ENCODE results near the gene PRKCH.
"Not testable (repeated sequence)": the region's sequence is repeated elsewhere in the genome, so short reads cannot be mapped to it uniquely, and the experiment has no call there.

Gene PRKCH

DNA sequence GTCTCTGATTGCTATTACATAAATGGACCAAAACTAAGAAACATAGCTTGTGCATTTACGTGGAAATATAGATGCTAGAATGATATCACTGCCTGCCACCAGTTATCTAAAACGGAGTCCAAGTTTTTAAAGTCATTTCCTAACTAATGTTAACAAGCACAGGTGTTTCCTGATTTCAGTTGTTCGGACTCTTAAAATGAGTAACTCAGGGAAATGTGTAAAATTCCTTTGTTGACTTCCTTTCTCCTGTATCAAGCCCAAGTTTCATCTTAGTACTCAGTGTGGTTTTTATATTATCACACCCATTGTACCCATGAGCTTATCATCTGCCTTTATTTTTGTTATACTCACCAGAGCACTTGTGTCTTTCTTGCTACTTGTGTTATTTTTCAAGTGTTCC is 13.2 kb upstream of the PRKCH start:
- no peak for DNase-seq (ENCODE audit: low read depth in 2 of 2)

DNA sequence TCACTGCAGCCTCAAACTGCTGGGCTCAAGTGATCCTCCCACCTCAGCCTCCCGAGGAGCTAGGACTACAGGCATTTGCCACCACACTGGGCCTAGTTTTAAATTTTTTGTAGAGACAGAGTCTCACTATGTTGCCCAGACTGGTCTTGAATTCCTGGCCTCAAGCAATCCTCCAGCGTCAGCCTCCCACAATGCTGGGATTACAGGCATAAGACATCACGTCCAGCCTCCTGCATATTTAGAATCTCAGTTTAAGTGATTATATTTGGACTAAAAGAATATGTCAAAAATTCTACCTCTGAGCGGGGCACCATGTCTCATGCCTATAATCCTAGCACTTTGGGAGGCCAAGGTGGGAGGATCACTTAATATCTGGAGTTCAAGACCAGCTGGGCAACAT is 12.7 kb upstream of the PRKCH start:
- not testable (repeated sequence) for DNase-seq (ENCODE audit: low read depth in 2 of 2)

DNA sequence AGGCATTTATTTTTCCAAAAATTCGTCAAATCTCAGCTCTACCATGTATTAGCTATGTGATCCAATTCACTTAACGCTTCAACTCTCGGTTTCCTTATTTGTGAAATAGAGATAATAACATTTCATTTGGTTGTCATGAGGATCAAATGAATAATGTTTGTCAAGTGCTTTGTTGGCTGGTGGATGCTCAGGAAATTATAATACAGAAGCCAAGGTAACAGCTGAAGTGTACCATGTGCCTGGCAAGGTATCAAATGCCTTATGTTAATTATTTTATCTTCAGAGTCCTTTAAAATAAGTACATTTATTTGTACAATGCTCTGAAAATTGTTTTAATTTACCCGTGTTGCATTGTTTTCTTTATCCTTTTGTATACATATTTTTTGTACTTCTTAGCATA is 6.1 kb upstream of the PRKCH start:
- DNase-seq (ENCODE audit: low read depth in 2 of 2): no peak

DNA sequence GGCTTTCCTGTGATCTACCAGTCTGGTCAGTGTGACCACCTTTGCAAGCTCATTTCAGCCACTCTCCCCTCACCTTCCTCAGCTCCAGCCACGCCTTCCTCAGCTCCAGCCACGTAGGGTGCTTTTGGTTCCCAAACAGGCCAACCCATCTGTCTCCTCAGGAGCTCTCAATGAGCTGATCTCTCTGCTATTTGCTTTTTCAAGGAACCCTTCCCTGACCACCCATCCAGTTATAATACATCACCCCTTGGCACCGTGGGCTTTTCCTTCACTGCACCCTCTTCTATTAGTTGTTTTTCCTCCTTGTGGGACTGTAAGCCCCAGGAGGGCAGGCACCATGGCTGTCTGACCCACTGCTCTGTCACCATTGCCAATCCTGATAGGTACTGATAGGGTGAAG is 2.3 kb upstream of the PRKCH start:
- DNase-seq (ENCODE audit: low read depth in 2 of 2): no peak

DNA sequence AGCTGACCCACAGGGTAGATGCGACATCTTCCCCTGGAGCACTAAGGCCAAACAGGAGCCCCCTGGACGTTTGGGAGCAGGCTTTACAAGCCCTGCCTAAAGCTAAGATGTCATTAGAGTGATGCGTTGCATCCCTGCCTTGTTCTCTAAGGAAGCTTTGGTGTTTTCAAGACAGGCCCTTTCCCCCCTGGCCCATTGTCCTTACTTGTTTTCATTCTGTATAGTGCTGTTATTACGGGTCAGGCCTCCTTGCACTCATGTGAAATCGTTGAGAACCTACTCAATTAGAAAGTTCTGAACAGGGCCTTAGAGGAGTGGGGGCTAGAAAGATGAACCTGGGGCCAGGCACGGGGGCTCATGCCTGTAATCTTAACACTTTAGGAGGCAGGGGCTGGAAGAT is 1.7 kb upstream of the PRKCH start:
- DNase-seq (ENCODE audit: low read depth in 2 of 2): no peak

DNA sequence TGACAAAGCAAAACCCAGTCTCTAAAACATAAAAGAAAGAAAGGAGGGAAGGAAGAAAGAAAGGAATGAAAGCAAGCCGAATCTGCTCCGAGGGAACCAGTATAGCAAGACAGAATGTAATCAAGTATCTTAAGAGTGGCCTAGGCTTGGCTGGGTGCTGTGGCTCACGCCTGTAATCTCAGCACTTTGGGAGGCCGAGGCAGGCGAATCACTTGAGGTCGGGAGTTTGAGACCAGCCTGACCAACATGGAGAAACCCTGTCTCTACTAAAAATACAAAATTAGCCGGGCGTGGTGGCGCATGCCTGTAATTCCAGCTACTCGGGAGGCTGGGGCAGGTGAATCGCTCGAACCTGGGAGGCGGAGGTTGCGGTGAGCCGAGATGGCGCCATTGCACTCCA is 1.2 kb upstream of the PRKCH start:
- DNase-seq (ENCODE audit: low read depth in 2 of 2): not testable (repeated sequence)

DNA sequence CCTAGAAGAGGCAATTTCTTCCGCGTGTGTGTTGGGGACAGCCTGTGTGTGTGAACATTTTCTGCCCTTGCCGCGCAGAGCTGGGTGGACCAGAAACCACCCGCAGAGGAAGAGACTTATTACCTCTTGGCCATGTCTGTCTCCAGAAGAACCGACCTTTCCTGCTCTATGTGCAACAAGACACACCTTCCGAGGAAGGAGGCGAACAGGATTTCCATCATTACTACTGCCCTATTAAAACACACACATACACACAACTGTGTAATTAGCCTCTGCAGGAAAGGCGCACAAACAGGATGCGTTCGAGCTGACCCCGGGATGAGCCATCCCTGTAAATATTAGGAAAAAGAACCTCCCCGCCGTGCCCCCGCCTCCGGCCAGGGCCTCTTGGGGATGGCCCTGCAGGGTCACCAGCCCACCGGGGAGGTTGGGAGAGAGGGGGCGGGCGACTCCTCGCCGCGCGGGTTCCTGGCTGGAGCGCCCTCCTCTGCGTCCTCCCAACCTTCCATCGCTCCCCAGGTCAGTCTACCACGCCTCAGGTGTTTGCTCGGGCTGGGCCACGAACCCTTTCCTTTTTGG is 484 bp upstream of the PRKCH start:
- no peak for DNase-seq (ENCODE audit: low read depth in 2 of 2)

DNA sequence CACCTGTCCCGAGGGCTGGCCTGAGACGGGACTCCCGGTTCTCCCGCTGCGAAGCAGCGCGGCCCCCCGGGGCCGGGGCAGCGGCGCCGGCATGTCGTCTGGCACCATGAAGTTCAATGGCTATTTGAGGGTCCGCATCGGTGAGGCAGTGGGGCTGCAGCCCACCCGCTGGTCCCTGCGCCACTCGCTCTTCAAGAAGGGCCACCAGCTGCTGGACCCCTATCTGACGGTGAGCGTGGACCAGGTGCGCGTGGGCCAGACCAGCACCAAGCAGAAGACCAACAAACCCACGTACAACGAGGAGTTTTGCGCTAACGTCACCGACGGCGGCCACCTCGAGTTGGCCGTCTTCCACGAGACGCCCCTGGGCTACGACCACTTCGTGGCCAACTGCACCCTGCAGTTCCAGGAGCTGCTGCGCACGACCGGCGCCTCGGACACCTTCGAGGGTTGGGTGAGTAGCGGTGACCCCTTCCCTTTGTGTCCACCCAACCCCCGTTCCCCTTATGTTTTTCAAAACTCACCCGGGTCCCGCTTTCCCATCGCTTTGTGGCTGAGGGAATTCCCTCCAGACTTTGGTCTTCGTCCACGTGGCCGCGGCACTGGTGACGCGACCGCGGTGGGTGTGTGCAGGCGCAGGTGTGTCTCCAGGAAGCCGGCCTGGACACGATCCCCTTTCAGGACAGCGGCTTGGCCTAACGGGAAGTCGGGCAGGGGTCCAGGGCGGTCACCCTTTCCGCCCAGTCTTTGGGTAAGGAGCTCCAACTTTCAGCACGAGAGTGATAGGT is 826 bp downstream of the PRKCH start:
- no peak for DNase-seq (ENCODE audit: low read depth in 2 of 2)

DNA sequence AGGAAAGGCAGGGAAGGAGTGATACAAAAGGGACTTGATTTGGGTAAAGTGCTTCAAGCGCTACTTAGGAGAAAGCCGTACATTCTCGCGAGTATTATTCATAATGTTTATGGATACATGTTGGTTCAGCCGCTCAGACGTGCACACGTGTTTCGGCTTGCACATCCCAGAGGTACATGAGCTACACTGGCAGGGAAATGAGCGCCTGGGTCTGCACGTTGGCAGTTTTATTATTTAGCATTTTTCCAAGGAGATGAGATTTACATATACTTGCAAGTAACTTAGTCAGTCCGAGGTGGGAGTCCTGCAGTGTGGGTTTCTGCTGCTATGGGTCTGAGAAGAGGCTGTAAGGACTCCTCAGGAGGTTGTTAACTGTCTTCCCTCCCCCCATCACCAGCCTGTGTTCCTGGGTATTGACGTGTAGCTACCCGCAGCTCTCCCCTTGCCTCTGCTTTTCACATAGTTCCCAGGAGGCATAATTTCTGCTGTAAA is 1.5 kb downstream of the PRKCH start:
- no peak for DNase-seq (ENCODE audit: low read depth in 2 of 2)

DNA sequence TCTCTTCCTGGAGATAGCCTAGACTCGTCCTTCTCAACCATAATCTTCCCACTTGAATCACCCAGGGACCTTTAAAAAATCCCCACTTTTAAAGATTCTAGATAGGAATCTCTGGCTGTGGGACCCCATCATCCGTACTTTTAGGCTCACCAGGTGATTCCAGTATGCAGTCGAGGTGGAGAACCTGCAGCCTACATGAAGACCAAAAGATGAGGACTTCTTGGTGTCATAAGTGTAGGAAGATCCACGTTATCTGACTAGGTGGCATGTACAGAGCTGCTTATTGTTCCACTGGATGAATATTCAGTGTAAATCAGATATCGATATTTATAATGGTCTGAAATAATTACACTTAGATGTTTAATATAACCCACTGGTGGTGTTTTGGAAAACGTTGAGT is 2.6 kb downstream of the PRKCH start:
- no peak for DNase-seq (ENCODE audit: low read depth in 2 of 2)

DNA sequence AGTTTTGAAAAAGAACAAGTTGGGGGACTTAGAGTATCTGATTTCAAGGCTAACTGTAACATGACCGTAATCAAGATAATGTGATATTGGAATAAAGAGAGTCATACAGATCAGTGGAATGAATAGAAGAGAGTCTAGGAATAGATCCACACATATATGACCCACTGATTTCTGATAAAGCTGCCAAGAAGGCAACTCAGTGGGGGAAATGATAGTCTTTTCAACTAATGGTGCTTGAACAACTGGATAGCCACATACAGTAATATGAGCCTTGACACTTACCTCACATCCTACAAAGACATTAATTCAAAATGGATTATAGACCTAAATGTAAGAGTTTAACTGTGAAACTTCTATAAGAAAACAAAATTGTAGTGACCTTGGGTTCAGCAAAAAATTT is 3.8 kb downstream of the PRKCH start:
- DNase-seq (ENCODE audit: low read depth in 2 of 2): no peak

DNA sequence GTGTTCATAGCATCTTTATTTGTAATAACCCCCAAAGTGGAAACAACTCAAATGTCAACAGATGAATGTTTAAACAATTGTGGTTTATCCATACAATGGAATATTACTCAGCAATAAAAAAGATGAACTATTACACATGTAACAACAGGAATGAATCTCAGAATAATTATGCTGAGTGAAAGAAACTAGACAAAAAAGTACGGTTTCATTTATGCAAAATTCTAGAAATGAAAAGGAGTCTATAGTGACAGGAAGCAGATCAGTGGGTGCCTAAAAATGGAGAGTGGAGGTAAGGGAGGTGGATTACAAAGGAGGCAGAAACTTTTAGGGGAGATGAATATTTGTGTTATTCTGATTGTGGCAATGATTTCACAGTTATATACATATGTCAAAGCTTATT is 4.8 kb downstream of the PRKCH start:
- no peak for DNase-seq (ENCODE audit: low read depth in 2 of 2)

DNA sequence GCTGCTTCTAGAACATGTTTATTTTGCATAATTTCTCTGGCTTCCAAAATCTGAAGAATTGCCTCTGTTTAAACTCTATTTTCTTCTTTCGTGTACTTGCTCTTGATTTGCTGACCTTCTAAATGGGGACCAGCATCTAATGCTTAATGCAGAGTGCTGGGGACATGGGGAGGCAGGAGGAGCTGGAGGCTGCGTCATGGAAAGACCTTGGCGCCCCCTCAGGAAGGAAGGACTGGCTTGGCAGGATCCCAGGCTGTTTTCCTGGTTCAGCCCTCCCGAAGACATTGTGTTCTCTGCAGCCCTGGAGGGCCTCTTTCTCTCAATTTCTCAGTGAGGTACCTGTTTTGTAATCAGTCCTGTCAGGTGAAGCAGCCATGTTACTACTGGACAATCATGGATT is 5.5 kb downstream of the PRKCH start:
- DNase-seq (ENCODE audit: low read depth in 2 of 2): no peak

DNA sequence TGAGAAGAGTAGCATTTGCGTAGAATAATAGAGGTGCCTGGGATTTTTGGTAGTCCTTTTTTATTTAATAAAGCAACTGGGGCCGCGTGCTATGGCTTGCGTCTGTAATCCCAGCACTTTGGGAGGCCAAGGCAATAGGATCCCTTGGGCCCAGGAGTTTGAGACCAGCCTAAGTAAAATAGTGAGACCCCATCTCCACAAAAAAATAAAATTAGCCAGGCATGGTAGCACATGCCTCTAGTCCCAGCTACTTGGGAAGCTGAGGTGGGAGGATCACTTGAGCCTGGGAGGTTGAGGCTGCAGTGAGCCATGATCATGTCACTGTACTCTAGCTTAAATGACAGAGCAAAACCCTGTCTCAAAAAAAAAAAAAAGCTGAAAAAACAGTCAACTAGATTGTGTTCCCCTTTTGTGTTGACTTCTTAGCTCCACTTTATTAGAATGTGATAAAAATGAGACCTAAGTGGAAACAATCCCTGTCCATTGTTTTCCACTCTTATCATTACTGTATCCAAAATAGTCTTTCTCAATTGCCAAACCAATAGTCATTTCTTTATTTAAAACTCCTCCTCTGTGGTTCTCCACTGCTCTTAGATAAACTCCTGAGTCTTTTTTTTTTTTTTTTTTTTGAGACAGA is 7.4 kb downstream of the PRKCH start:
- no peak for DNase-seq (ENCODE audit: low read depth in 2 of 2)

DNA sequence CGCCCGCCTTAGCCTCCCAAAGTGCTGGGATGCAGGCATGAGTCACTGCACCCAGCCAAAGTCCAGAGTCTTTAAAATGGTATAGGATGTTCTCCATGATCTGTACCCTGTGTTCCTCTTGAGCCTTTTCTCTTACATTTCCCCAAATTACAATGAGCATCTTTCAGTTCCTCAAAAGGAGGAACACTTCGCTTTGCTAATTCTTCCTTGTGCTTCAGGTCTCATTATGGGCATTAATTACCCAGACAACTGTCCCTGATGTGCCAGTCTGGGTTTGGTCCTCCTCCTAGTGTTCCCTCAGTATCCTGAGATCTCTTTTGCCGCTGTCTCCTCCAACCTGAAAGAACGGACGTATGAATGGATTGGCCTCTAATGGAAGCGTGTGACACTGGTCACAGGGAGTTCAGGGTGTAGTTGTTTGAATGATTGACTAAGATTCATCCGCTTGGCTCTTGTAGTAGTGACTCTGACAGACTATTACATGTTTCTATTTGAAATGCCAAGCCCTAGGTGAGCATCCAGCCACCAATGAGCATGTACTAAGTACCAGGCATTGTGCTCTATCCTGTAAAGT is 8.2 kb downstream of the PRKCH start:
- DNase-seq (ENCODE audit: low read depth in 2 of 2): no peak

DNA sequence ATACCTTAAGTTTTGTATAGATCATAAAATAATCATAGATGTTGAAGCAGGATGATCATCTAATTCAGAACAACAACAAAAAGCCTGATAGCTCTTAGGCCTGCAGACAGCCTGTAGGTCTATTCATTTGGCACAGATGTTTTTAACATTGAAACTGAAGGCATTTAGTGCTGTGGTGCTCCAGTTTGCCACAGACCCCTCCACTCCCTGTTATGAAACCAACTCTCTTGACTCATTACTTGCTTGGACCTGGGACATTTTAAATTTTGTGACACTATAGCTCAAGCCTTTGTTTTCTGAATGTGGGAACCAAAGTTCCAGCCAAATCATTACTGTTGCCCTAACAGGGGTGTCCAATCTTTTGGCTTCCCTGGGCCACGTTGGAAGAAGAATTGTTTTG is 9.1 kb downstream of the PRKCH start:
- DNase-seq (ENCODE audit: low read depth in 2 of 2): no peak

DNA sequence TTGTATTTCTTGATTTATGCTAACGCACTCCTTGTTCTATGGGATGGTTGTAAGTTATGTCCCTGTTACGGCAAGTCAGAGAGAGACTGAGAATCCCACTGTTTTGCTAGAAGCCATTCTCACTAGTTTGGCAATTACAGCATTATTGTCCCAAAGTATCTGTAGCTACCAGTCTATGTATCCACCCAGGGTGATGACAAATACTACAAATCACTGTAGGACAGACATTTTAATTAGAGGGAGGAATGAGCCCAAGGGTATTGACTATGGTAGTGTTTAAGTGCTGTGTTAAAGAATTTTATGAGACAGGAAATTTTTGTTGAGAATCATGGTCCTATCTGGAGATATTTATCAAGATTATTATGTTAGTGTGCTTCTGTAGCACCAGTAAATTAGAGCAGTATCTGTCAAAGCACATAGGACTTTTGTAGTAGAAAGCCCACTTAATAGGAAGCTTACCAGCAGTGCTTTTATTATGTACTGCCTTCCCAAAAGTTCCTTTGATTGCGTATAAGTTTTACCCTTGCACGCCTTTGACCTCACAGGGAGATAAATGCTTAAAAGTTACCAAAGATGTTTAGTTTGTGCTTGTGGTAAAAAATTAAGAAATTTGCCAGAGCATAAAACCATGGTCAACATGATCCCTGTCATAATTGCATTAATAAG is 10.7 kb downstream of the PRKCH start:
- DNase-seq (ENCODE audit: low read depth in 2 of 2): no peak

DNA sequence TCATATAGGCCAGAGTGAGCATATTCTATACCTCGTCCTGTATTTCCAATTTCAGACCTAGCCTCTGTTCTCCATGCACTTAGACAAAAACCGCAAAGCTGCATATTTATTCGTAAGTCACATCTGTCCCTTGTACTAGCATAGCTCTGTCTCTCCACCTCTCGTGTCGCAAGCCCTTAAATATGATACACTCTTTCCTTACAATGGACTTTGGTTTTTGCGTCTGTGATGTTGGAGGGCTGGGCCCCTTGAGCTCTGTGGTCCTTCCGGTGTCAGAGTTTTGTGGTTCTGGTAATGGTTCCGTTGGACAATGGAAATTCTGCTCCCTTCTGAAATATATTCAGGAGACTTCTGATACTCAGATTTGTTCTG is 11.3 kb downstream of the PRKCH start:
- no peak for DNase-seq (ENCODE audit: low read depth in 2 of 2)

DNA sequence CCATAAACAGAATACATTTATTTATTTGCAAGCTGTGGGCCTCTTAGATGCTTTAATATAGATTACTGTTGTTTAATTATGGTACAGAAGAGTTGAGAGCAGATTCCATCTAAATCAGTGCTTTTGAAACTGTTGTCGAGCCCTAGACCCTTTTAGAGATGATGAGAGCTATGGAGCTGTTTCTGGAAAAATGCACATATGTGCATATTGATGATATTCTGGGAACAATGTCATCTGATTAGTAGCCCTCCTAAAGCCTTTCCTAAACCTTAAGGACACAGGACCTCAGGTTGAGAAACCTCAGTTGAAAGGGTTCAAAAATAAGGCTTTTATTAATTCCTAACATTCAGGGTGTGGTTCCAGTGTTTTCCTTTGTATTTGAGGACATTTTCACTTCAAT is 11.7 kb downstream of the PRKCH start:
- no peak for DNase-seq (ENCODE audit: low read depth in 2 of 2)

DNA sequence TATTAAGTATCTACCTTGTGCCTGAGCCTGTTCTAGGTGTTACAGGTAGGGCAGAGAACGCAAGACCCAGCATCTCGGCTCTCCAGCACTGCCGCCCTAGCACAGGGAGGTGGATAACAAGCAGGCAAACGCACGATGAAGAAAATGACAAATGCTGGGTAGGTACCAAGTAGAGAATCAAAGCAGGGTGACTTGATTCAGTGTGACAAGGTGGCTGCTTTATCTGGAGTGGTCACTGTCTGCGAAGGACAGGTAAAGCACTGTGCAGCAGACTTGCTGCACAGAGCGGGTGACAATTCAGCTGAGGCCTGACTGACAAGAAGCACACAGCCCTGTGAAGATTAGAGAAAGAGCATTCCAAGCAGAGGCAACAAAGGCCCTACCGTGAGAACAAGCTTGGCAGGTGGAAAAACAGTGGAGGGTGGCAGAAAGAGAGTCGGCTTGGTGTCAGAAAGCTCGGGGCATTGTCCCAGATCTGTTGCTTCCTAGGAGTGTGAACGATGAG is 12.9 kb downstream of the PRKCH start:
- DNase-seq (ENCODE audit: low read depth in 2 of 2): no peak

DNA sequence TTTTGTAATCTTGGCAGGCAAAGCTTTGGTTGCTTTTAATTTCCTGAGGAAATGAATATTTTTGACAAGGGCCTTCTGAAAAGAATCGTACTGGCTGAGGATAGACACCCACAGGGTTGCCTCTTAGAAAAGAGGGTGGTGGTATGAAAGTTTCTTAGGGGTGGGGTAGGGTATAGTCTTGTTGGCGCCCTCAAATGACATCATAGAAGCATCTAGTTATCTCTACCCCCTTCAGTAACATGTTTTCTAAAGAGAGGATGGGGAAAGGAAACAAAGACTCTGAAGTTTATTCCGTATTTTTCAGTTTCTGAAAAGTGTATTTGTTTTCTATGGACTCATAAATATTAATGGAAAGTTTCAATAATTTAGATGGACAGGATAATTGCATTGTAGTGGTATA is 13.7 kb downstream of the PRKCH start:
- DNase-seq (ENCODE audit: low read depth in 2 of 2): no peak

DNA sequence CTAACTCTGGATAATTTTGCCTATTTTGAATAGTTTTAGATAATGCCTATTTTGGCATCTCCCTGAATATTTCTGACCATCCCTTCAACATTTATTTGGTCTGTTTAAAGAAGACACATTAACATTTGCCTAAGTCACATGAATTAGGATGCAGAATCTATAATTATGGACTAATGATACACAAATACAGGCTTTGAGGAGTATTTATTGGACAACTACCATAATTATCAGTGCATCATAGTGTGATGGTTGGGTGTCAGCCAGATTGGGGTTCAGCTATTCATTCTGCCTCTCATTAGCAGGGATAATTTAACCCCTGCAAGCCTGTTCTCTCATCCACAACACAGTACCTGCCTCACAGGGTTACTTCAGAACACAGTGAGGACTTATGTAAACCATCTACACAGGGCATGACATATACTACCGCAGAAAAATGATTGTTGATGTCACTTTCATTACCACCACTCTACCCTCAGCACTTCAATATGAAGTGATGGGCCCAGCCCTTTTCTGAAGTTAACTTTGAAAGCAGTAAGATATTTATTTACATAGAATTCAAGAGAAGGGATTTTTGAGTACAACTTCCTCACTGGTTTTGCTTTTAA is 14.4 kb downstream of the PRKCH start:
- DNase-seq (ENCODE audit: low read depth in 2 of 2): no peak
